Measurements from ENCODE around the gene ATP1A3.

DNA sequence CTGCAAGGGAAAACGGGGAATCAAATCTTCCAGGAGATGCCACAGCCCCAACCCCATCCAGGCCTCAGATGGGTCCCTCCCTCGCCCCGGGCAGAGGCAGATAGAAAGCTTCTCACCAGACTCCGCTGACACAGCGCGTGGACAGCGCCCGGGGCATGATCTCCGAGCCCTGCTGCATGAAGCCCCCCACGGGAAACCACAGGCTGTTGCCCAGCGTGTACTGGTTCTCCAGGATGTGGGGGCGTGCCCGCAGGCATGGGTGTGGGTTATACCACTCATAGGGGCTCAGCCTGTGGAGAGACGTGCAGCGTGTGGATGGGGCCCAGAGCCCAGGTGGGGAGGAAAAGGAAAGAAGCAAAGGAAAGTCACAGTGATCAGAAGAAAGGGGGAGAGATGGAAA, 27.2 kb upstream of the ATP1A3 start:
- TF ChIP-seq EZH2 (IDR thresholded peaks at IDR 0.05; ENCODE audit: borderline replicate concordance, low read depth, low read length, poor library complexity, severe bottlenecking) = no peak
- TF ChIP-seq, protein P1, sequence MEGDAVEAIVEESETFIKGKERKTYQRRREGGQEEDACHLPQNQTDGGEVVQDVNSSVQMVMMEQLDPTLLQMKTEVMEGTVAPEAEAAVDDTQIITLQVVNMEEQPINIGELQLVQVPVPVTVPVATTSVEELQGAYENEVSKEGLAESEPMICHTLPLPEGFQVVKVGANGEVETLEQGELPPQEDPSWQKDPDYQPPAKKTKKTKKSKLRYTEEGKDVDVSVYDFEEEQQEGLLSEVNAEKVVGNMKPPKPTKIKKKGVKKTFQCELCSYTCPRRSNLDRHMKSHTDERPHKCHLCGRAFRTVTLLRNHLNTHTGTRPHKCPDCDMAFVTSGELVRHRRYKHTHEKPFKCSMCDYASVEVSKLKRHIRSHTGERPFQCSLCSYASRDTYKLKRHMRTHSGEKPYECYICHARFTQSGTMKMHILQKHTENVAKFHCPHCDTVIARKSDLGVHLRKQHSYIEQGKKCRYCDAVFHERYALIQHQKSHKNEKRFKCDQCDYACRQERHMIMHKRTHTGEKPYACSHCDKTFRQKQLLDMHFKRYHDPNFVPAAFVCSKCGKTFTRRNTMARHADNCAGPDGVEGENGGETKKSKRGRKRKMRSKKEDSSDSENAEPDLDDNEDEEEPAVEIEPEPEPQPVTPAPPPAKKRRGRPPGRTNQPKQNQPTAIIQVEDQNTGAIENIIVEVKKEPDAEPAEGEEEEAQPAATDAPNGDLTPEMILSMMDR (conservative IDR thresholded peaks at IDR 0.05; ENCODE audit: low read depth, low read length) = no peak
